22Rv1 (cell line): ENCODE results near the gene CLCN3.

Experiments
- CTCF ChIP-seq: fragments of 450-650 bp; IDR thresholded peaks from 2 replicates; pipeline ENCODE4 v1.5.1; 2017; ENCODE audit warnings: mild to moderate bottlenecking
- ZFX ChIP-seq: fragments of 450-650 bp; IDR thresholded peaks from 2 replicates; pipeline ENCODE4 v1.6.1; 2017; ENCODE audit warnings: antibody characterized with exemption, borderline replicate concordance

GRCh38 chr4:169603312-169603711 lies 17.1 kb upstream of the CLCN3 start:
- no peak for TF ChIP-seq CTCF
- TF ChIP-seq ZFX = no peak
